ENCODE data around the gene SLAMF9. TPM values are rescaled to one million over a fixed set of nuclear protein-coding genes. Genes with fewer than 3 reads are reported as not detected.

Gene SLAMF9
- total RNA-seq, 2 experiments from 2014 or later = not detected

DNA sequence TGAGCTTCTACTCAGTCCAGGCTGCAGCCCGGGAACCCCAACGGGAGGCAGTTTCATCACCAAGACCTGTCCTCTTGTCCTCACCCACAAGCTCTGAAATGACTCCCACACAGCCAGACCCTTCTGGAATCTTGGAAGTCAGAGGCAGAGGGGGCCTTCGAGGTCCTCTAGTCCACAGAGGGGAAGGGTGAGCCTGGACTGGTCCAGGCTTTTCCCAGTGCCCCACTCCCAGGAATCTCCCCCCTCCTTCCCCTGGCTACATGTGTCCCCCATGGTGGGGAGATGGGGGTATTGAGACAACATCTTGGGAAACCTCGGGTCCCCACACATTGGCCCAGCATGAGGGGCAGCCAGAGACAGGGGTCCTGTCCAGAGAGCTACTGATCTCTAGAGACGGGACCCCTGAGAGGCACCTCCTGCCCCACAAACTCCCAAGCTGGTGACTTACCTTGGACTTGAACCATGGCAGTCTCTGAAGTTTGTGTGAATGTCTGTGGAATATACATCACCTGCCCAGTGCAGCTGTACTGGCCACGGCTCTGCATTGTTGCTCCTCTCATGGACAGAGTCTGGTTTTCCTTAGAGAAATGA, 19.4 kb upstream of the SLAMF9 start:
- no peaks in the 10 kb centered on the region for H3K79me2 ChIP-seq (ENCODE audit: insufficient read depth, low read depth, low read length)
- no TSS peak for BruUV-seq (replicated peaks)
- H3K27ac ChIP-seq (ENCODE audit: low read depth, low read length, poor library complexity, severe bottlenecking) = no peak overlapping the region
- no peaks in the 10 kb centered on the region for H3K9me2 ChIP-seq (ENCODE audit: insufficient read depth, low read length)
- CTCF ChIA-PET (ENCODE audit: unreplicated experiment) = no interaction called here
- no peak overlapping the region for H2AFZ ChIP-seq (ENCODE audit: low read length)
- H4K20me1 ChIP-seq (ENCODE audit: insufficient read depth, low read length) = no peaks in the 10 kb centered on the region
- DNase-seq (ENCODE audit: low spot score) = no peak
- no peak overlapping the region for H3K4me2 ChIP-seq (ENCODE audit: low read length)
- no peaks in the 10 kb centered on the region for H3K4me1 ChIP-seq (ENCODE audit: insufficient read depth, low read length, poor library complexity, severe bottlenecking)
- H3K36me3 ChIP-seq (ENCODE audit: insufficient read depth, low read length) = no peaks in the 10 kb centered on the region
- POLR2A ChIA-PET = interaction anchor here (0.5 kb wide), 1 partner anchor 8 kb away, joined by 3 read pairs; no protein-coding TSS in a partner anchor
- no peaks in the 10 kb centered on the region for H3K9me3 ChIP-seq (ENCODE audit: low read length)
- intact Hi-C loops (cut with micrococcal nuclease; ENCODE audit: unreplicated experiment) = no loop called here
- no peak overlapping the region for H3K4me3 ChIP-seq (ENCODE audit: low read depth, low read length, poor library complexity, severe bottlenecking)
- no peak for TF ChIP-seq EZH2phosphoT487 (IDR thresholded peaks at IDR 0.05; ENCODE audit: borderline replicate concordance, low read depth, low read length)
- TF ChIP-seq, protein P1, sequence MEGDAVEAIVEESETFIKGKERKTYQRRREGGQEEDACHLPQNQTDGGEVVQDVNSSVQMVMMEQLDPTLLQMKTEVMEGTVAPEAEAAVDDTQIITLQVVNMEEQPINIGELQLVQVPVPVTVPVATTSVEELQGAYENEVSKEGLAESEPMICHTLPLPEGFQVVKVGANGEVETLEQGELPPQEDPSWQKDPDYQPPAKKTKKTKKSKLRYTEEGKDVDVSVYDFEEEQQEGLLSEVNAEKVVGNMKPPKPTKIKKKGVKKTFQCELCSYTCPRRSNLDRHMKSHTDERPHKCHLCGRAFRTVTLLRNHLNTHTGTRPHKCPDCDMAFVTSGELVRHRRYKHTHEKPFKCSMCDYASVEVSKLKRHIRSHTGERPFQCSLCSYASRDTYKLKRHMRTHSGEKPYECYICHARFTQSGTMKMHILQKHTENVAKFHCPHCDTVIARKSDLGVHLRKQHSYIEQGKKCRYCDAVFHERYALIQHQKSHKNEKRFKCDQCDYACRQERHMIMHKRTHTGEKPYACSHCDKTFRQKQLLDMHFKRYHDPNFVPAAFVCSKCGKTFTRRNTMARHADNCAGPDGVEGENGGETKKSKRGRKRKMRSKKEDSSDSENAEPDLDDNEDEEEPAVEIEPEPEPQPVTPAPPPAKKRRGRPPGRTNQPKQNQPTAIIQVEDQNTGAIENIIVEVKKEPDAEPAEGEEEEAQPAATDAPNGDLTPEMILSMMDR (conservative IDR thresholded peaks at IDR 0.05; ENCODE audit: low read length) = no peak

DNA sequence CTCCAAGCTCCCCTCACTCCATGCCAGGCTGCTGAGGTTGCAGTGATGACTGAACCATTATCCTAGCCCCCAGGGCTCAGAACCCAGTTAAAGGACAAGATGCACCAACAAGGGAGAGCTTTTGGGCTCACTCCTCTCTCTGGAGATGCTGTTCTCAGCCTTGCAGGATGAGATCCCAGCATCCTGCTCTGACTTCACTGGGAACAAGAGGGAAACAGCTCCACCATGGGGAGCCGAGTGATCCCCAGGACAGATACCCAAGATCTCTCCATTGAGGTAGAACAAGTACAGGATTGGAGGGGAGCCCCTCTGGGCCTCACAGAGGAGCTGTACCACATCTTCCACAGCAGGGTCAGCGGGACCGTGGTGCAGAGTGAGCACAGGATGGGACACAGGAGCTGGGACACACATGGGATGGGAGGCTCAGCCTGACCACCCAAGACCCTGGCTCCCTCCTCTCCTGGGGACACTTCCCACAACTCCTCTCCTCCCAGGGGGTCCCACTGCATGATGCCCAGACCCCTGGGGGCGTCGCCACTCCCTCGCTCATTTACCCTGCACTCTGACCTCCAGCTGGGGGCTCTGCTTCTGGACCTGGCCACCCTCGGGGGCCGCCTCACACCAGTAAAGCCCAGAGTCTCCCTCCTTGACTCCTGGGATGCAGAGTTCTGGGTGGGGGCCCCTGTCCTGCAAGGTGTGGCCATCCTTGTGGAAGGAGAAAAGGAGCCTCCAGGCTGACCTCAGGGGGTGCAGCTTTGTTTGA, 18.6 kb upstream of the SLAMF9 start:
- Histone ChIP-seq H3K4me1 (ENCODE audit: insufficient read depth, low read length, poor library complexity, severe bottlenecking) (no peaks in the 10 kb centered on the region), H3K9me3 (ENCODE audit: low read length) (no peaks in the 10 kb centered on the region), H4K20me1 (ENCODE audit: insufficient read depth, low read length) (no peaks in the 10 kb centered on the region), H2AFZ (ENCODE audit: low read length) (no peak overlapping the region), H3K36me3 (ENCODE audit: insufficient read depth, low read length) (no peaks in the 10 kb centered on the region), H3K27ac (ENCODE audit: low read depth, low read length, poor library complexity, severe bottlenecking) (no peak overlapping the region), H3K79me2 (ENCODE audit: insufficient read depth, low read depth, low read length) (no peaks in the 10 kb centered on the region), H3K4me3 (ENCODE audit: low read depth, low read length, poor library complexity, severe bottlenecking) (no peak overlapping the region), H3K9me2 (ENCODE audit: insufficient read depth, low read length) (no peaks in the 10 kb centered on the region), H3K4me2 (ENCODE audit: low read length) (no peak overlapping the region)
- no TSS peak for BruUV-seq (replicated peaks)
- ChIA-PET POLR2A (interaction anchor here (0.6 kb wide), 1 partner anchor 230 kb away, joined by 3 read pairs; no protein-coding TSS in a partner anchor), CTCF (ENCODE audit: unreplicated experiment) (no interaction called here)
- intact Hi-C loops (cut with micrococcal nuclease; ENCODE audit: unreplicated experiment) = no loop called here
- DNase-seq (ENCODE audit: low spot score) = no peak
- no peak for TF ChIP-seq EZH2phosphoT487 (IDR thresholded peaks at IDR 0.05; ENCODE audit: borderline replicate concordance, low read depth, low read length)
- TF ChIP-seq, protein P1 (conservative IDR thresholded peaks at IDR 0.05; ENCODE audit: low read length) = no peak

DNA sequence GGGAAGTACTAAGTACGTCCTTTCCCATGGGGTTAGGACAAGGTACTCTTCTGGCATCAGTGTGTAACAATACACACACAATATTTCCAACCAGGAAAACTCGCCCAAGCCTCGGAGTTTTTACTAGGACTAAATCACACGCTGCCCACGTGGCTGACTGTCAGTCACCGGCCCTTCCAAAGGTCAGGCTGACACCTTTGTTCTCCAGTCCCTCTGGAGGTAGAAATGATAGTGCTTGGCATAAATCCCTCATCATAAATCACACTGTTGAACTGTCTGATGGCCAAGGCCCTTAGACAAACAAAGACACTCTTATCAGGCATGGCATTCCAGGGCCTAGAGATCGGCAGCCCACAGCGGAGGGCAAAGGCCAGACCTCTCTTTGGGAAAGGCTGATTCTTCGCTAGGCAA, 16.9 kb upstream of the SLAMF9 start:
- Histone ChIP-seq H3K27ac (ENCODE audit: low read depth, low read length, poor library complexity, severe bottlenecking) (no peak overlapping the region), H3K4me3 (ENCODE audit: low read depth, low read length, poor library complexity, severe bottlenecking) (no peak overlapping the region), H2AFZ (ENCODE audit: low read length) (no peak overlapping the region), H3K36me3 (ENCODE audit: insufficient read depth, low read length) (no peaks in the 10 kb centered on the region), H4K20me1 (ENCODE audit: insufficient read depth, low read length) (no peaks in the 10 kb centered on the region), H3K4me1 (ENCODE audit: insufficient read depth, low read length, poor library complexity, severe bottlenecking) (no peaks in the 10 kb centered on the region), H3K9me3 (ENCODE audit: low read length) (no peaks in the 10 kb centered on the region), H3K4me2 (ENCODE audit: low read length) (no peak overlapping the region), H3K9me2 (ENCODE audit: insufficient read depth, low read length) (no peaks in the 10 kb centered on the region), H3K79me2 (ENCODE audit: insufficient read depth, low read depth, low read length) (no peaks in the 10 kb centered on the region)
- TF ChIP-seq, protein P1 (conservative IDR thresholded peaks at IDR 0.05; ENCODE audit: low read length) = no peak
- no peak for TF ChIP-seq EZH2phosphoT487 (IDR thresholded peaks at IDR 0.05; ENCODE audit: borderline replicate concordance, low read depth, low read length)
- ChIA-PET POLR2A (no interaction called here), CTCF (ENCODE audit: unreplicated experiment) (no interaction called here)
- no TSS peak for BruUV-seq (replicated peaks)
- no peak for DNase-seq (ENCODE audit: low spot score)
- intact Hi-C loops (cut with micrococcal nuclease; ENCODE audit: unreplicated experiment) = no loop called here

All from OCI-LY7 (cell line).